Stimulated activated CD4-positive, alpha-beta T cell treated with anti-CD3 and anti-CD28 coated beads, Interleukin-15, amount 100 ng/mL, for 1 hour (primary cell): ENCODE data around the gene LRRC26.

Experiments
- DNase-seq, 2 donors: peaks; one replicate each; pipeline ENCODE4 v3.0.0-alpha.2; 2020; ENCODE audit warnings: low read depth in 1 of 2, low spot score in 1 of 2

LRRC26 gene

DNA sequence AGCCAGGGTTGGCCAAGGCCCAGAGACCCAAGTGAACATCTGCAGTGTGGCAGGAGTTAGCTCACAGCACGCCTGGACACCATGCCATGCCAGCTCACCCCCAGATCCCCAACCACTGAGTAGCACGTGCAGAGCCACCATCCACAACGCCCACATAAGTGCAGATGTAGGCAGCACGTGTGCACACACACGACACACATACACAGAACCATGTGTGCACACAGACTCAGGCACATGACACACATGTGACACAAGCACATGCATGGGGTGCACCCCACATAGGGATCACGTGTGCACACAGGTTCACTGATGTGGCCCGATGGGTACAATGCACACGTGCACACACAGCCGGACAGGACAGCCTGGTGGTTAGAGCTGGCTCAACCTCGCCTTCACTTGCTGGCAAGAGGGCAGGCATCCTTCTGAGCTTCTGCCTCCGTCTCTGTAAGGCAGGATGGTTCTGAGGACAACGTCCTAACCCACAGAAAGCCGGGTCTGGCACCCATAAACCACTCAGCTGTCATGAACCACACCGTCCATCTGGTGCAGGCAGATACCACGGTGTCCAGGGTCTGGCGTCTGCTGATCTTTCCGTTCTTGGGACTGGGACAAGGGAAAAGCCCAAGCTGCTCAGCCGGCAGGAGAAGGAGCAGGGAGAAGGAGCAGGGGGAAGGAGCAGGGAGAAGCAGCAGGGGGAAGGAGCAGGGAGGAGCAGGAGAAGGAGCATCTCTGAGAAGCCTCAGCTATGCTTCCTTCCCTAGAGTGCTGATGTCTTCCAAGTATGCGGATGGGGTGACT is 12.0 kb downstream of the LRRC26 start:
- no peak for DNase-seq

DNA sequence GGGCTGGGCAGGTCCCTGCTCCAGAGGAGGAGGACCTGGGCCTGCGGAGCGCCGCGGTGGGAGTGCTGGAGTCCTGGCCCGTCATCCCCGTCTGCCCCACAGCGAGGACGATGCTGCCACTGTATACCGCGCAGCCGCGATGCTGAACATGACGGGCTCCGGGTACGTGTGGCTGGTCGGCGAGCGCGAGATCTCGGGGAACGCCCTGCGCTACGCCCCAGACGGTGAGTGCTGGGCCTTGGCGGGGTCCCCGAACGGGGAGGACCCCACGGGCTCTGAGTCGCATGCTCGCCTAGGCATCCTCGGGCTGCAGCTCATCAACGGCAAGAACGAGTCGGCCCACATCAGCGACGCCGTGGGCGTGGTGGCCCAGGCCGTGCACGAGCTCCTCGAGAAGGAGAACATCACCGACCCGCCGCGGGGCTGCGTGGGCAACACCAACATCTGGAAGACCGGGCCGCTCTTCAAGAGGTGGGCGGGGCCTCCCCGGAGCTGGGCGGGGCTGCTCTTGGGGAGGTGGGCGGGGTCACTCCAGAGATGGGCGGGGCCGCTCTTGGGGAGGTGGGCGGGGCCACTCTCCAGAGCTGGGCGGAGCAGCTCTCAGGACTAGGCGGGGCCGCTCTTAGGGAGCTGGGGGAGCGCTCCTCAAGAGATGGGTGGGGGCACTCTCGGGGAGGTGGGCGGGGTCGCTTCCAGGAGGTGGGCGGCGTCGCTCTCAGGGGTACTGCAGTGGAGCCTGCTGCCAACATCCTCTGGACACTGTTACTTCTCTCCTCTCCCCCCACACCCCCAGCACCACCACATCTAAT is 13.1 kb downstream of the LRRC26 start:
- peak; percentile 26 to 52 for DNase-seq

DNA sequence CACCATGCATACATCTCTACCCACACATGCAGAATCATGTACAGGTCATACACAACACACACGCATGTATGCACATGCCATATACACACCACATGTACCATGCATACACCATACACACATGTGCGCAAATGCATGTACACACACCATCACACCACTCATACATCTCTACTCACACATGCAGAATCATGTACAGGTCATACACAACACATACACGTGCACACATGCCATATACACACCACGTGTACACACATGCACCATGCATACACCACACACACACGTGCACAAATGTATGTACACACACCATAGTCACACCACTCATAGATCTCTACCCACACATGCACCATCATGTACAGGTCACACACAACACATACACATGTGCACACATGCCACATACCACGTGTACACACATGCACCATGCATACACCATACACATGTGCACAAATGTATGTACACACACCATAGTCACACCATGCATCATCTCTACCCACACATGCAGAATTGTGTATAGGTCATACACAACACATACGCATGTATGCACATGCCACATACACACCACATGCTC is 16.9 kb downstream of the LRRC26 start:
- DNase-seq, result no peak

DNA sequence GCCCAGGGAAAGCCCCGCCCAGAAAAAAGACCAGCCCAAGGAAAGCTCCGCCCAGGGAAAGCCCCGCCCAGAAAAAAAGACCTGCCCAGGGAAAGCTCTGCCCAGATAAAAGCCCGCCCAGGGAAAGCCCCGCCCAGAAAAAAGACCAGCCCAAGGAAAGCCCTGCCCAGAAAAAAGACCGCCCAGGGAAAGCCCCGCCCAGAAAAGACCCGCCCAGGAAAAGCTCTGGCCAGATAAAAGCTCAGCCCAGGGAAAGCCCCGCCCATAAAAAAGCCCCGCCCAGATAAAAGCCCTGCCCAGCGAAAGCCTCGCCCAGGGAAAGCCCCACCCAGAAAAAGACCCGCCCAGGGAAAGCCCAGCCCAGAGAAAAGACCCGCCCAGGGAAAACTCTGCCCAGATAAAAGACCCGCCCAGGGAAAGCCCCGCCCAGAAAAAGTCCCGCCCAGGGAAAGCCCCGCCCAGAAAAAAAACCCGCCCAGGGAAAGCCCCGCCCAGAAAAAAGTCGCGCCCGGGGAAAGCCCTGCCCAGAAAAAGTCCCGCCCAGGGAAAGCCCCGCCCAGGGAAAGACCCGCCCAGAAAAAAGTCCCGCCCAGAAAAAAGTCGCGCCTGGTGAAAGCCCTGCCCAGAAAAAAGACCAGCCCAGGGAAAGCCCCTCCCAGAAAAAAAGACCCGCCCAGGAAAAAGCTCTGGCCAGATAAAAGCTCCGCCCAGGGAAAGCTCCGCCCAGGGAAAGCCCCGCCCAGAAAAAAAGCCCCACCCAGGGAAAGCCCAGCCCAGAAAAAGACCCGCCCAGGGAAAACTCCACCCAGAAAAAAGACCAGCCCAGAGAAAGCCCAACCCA is 19.0 kb downstream of the LRRC26 start:
- DNase-seq, result peak in 1 of 2 donors; percentile 52

DNA sequence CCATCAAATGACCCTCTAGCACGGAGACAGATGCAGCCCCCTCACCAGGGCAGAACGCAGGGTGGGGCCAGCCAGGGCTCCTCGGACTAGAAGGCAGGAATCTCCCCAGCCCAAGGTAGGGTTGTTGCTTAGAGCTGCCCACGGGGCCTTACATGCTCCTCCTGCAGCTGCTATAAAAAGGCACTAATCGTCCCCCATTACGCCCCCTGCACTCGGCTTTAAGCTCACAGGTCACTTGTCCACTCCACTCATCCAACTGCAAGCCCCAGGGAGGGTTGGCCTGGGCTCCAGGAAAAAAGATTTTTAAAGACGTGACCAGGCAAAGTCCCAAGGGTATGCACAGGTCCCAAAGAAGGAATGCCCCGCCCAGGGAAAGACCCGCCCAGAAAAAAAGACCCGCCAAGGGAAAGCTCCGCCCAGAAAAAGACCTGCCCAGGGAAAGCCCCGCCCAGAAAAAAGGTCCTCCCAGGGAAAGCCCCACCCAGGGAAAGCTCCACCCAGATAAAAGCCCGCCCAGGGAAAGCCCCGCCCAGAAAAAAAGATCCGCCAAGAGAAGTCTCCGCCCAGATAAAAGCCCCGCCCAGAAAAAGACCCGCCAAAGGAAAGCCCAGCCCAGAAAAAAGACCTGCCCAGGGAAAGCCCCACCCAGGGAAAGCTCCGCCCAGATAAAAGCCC is 19.8 kb downstream of the LRRC26 start:
- DNase-seq, result no peak

DNA sequence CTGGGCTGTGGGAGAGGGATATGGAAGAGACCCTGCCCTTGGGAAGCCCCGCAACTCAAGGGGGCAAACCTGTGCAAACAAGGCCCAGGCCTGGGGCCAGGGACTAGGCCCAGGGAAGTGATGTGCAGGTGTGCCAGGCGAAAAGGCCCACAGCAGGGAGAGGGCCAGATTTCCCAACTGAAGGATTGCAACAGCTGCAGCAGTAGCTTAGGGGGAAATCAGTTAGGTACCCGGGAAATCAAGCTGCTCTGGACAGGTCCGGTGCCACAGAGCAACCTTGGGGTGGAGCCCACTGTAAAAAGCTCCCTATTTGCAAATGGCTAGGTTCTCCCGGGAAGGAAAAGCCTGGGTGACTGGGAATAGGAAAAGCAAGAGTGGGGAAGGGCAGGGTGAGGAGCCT is 20.5 kb downstream of the LRRC26 start:
- no peak for DNase-seq

DNA sequence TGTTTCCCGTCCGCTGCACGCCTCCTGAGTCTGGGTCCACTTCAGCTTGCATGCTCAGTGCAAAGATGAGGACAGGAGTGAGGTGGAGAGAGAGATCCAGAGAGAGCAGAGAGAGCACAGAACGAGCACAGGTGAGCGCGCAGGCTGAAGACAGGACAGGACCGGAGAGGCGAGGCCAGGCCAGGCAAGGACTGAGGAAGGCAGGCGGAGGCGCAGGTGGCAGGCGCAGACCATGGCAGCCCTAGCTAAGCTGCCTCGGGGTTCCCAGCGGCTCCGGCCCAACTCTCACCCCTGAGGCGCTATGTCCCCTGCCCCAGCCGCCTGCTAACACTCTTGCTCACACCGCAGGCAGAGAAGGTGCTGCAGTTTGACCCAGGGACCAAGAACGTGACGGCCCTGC is 21.2 kb downstream of the LRRC26 start:
- no peak for DNase-seq

DNA sequence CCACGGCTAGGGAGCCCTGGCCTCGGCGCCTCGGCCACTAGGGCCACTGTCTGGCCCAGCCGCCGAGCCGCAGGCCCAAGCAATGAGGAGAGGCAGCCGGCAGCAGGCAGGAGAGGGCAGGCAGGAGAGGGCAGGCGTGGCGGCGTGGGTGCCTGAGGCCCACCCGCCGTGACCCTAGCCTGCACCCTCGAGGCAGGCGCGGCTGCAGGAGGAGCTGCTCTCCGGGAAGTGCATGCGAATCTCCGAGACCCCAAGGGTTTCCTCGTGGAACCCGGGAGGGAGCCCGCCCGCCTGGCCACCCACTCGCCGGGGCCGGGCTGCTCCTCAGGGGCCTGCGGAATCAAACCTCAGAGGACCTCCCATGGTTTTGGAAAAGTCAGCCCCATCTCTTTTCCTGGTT is 21.6 kb downstream of the LRRC26 start:
- no peak for DNase-seq

DNA sequence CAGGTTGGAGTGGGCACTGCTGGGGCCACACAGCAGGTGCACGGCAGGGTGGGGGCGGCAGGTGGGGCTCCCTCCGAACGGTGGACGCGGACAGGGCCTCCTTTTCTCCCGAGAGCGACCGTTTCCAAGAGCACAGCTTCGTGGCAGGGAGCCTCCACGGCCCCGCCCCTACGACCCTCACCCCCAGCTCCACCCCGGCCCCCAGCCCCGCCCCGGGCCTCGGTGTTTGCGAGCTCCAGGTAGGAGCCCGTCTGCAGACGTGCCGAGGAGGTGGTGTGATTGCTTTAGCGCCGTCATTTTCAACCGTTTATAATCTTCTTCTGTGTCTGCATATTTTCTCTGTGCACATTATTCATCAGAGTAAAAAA is 22.1 kb downstream of the LRRC26 start:
- DNase-seq, result no peak

DNA sequence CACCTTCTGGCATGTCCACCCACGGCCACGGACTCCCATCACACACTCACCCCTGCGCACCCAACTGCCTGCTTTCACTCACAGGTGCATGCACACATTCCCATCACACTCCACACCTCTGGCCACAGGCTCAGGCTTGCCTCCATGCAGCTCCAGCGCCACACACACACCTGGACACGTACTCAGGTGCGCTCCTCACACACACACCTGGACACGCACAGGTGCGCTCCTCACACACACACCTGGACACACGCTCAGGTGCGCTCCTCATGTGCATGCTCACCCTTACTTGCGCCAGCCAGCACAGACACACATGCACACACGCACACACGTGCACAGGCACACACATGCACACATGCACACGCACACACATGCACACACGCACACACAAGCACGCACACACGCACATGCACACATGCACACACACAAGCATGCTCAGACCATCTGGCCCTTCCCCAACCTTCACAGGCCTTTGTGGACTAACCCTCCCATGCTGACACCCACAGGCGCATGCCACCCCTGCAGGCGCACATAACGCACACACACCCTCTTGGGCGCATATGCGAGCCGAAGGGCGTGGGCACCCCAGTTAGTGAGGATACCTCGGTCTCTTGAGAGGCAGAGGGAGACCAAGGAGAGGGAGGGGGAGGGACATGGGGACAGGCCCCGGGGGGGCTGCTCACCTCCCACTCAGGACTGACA is 22.6 kb downstream of the LRRC26 start:
- DNase-seq, result no peak

DNA sequence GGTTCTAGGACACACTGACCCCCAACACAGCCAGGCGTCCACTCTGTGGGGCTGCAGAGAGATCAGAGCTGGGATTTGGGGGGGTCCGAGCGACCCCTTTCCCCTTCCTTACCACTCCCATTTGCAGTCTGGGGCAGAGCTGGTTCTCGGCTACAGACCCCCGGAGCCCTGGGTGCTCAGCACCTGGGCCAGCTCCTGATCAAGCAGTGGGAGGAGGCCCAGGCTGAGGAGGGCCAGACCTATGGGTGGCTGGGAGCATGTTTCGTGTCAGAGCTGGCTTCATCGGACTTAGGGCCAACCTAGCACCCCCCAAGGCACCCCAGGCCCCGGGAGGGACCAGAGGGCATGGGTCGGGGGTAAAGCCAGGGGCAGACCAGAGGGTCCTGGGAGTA is 23.3 kb downstream of the LRRC26 start:
- no peak for DNase-seq

DNA sequence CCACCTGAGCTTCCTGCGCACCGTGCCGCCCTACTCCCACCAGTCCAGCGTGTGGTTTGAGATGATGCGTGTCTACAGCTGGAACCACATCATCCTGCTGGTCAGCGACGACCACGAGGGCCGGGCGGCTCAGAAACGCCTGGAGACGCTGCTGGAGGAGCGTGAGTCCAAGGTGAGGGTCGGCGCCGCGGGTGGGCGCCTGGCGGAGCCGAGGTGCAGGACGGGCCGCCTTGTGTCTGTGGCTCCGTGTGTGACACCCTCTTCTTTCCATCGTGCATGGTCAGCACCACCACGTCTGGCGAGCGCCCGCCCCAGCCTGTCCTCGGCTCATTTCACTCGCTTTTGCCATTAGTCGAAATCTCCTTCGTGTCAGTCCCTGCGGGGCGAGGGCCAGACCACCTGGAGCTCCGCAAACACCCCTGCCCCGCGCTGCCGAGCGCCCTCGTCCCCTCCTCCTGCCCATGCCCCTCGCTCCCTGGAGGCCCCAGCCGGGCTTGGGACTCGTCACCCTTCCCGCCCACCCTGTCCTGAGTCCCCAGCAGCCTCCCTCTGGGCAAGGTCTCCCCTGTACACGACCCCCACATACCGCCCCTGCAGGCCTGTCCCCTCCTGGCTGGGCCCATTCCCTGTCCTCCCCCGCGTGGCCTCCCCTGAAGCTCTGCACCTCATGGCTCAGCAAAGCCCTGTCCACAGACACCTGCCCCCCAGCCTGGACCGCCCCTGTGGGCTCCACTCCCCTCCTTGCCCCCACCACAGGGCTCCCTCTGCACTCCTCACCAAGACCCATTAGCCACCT is 23.9 kb downstream of the LRRC26 start:
- no peak for DNase-seq

DNA sequence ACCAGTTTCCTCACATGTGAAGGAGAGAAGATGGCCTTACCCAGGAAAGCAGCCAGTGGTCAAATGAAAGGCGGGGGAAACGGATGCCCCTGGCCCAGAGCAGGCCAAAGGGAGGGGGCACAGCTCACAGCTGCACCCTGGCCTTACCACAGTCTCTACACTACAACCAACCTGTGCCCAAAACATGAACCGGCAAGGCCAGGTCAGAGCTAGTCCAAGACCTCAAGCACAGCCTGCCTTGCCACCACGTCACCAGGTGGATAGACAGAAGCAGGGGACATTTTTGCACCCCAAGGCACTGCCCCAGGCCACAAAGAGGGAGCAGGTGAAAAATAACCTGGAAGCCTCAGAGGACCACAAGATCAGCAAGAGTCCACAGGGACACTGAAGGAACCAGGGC is 26.4 kb downstream of the LRRC26 start:
- no peak for DNase-seq

DNA sequence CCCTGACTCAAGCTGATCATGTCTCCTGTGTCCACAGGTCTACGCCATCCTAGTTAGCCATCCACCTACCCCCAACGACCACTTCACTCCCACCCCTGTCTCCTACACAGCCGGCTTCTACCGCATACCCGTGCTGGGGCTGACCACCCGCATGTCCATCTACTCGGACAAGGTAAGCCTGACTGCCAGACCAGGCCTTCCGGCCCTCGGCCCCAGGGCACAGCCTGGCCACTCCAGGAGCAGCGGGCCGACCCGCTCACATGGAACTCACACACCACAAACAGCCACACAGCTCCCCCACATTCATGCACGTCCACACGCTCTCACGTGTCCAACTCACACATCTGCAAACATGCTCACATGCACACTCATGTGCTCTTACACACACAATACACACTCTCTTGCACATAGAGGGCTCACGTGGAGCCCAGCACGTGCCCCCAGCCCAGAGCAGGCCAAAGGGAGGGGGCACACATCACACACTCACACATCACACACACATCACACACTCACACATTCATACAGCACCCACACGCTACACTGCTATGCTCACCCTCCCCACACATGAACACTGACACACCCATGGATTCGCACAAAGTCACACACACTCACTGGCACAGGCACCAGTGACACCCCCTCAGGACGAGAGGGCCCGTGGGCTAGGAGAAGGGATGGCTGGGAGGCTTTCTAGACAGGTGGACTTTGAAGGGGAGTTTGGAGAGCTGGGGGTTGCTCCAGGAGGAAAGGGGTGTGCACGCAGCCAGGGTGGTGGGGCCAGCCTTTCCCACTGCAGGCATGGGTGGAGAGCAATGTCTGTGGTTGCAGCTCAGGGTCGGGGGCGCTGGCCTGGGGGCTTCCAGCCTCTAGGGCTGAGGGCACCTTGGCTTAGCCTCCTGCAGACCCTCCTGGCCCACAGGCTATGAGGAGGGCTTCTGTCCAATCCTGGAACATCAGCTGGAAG is 27.6 kb downstream of the LRRC26 start:
- DNase-seq, result no peak

DNA sequence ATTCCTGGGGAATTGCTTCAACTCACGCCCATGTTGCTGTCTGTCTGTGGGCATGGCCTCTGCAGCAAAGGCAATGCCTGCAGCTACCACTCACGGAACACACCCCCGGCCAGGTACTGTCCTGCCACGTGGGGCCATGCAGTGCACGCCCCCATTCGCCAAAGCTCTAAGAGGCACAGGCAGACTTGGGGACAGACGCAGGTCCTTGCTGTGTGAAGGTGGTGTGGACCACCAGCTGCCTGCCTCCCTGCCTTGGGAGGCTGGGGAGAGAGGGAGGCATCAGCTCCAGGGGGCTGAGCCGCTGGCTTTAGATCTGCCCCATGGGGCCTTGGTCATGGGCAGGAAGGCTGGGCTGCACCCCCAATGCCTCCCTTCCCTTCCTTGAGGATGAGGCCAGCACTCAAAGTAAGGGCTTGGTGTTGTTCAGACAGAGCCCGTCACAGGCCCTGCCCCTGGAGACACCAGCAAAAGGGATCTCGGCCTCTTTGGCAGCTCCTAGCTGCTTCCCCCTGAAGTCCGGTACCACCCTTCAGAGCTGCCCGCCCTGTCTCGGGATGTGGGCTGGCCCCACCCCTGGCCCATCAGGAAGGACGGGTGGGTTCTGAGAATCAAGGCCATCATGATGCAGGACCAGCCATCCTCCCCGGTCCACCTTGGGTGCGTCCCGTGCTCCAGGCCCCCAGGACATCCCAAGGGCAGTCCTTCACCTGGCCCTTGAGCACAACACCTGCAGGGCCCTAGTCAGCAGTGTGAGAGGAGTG is 28.6 kb downstream of the LRRC26 start:
- DNase-seq, result no peak

DNA sequence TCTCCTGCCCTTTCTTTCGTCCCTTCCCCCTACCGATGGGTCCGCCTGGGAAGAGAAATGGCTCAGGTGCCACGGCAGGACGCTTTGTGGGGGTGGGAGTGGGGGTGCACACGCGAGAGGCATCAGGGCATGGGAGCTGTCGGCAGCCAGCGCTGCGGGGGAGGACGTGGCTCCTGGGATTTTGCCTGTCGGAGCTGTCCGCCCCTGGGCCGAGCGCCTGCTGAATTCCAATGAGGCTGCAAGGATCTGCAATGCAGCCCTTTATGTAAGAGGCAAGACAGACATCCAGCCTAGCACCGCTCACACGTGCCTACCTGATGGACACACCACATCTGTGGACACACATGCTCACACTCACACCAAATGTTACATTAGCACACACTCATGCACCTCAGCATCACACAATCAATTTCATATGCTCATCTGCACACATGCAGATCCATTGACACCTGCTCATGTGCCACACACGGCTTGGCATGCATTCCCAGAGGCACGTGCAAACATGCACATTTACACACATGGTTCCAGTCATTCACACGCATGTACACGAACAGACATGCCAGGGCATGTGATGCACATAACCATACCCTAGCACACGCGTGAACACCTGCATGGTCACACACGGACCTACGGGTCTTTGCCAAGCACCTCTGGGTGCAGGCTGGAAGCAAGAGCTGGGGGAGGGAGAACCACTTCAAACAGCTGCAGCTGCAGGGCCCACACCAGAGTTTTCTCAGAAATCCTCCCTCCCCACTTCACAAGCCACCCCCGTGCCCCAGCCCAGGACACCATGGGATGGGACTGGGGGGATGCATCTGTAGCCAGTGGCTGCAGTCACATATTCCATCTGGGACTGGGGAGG is 29.5 kb downstream of the LRRC26 start:
- DNase-seq, result no peak
